ENCODE data around the gene TMCC3.
"Not testable (repeated sequence)": the region's sequence is repeated elsewhere in the genome, so short reads cannot be mapped to it uniquely, and the experiment has no call there.

The TMCC3 gene

GRCh38 chr12:94561943-94562411 is 88.4 kb downstream of the TMCC3 start:
- DNase-seq, result no peak

- no peak for DNase-seq
Measured at GRCh38 chr12:94560431-94561221, 89.7 kb downstream of the TMCC3 start.

- DNase-seq, result no peak
Measured at GRCh38 chr12:94558612-94559011, 91.7 kb downstream of the TMCC3 start.

GRCh38 chr12:94557746-94558295 is 92.5 kb downstream of the TMCC3 start:
- DNase-seq, result no peak

GRCh38 chr12:94555687-94556086 is 94.7 kb downstream of the TMCC3 start:
- DNase-seq, result no peak

- DNase-seq, result no peak
Measured at GRCh38 chr12:94553875-94554274, 96.5 kb downstream of the TMCC3 start.

- DNase-seq, result no peak
Measured at GRCh38 chr12:94553130-94553519, 97.2 kb downstream of the TMCC3 start.

- no peak for DNase-seq
Measured at GRCh38 chr12:94551810-94552209, 98.5 kb downstream of the TMCC3 start.

- no peak for DNase-seq
Measured at GRCh38 chr12:94550964-94551363, 99.4 kb downstream of the TMCC3 start.

- DNase-seq, result not testable (repeated sequence)
Measured at GRCh38 chr12:94548833-94549232, 101.5 kb downstream of the TMCC3 start.

GRCh38 chr12:94545935-94546771 is 104.2 kb downstream of the TMCC3 start:
- DNase-seq, result peak; percentile 28 to 55

- DNase-seq, result no peak
Measured at GRCh38 chr12:94544355-94544754, 106.0 kb downstream of the TMCC3 start.

- no peak for DNase-seq
Measured at GRCh38 chr12:94538318-94538717, 112.0 kb downstream of the TMCC3 start.

- DNase-seq, result no peak
Measured at GRCh38 chr12:94536040-94536965, 114.1 kb downstream of the TMCC3 start.

- DNase-seq, result peak; percentile 59 to 82
Measured at GRCh38 chr12:94535510-94535921, 114.8 kb downstream of the TMCC3 start.

GRCh38 chr12:94534774-94535509 is 115.4 kb downstream of the TMCC3 start:
- no peak for DNase-seq

GRCh38 chr12:94534278-94534677 is 116.1 kb downstream of the TMCC3 start:
- DNase-seq, result no peak

- peak; percentile 72 to 81 for DNase-seq
Measured at GRCh38 chr12:94532490-94533422, 117.6 kb downstream of the TMCC3 start.

GRCh38 chr12:94531196-94531720 is 119.1 kb downstream of the TMCC3 start:
- DNase-seq, result no peak

GRCh38 chr12:94525951-94526350 is 124.4 kb downstream of the TMCC3 start:
- no peak for DNase-seq

Data from NCI-H2081 (cell line).